SU-DHL-6 (cell line): ENCODE measurements around the gene PI16.

Experiments
- H2AFZ ChIP-seq: fragments of 200-600 bp; sonication (generic); 2 replicates; pipeline ENCODE4 v1.6.1; 2014; ENCODE audit warnings: low read depth, mild to moderate bottlenecking, moderate library complexity, mixed read lengths, antibody characterized with exemption, low read length; ENCODE audit not compliant: severe bottlenecking
- H3F3A ChIP-seq: fragments of 200-600 bp; shearing (Covaris generic); 2 replicates; pipeline ENCODE4 v1.6.0; 2016; ENCODE audit warnings: antibody characterized with exemption, mild to moderate bottlenecking; ENCODE audit not compliant: insufficient read depth
- H3K27ac ChIP-seq: fragments of 200-600 bp; sonication (generic); 2 replicates; pipeline ENCODE4 v1.5.1; 2016; ENCODE audit warnings: low read depth, mild to moderate bottlenecking, low read length, moderate library complexity, mixed read lengths
- H3K27me3 ChIP-seq: fragments of 200-600 bp; sonication (generic), shearing (Covaris generic); 2 replicates; pipeline ENCODE4 v1.6.0; 2014; ENCODE audit warnings: mild to moderate bottlenecking, low read length
- H3K36me3 ChIP-seq: fragments of 200-600 bp; sonication (generic); 2 replicates; pipeline ENCODE4 v1.6.1; 2014; ENCODE audit warnings: mild to moderate bottlenecking, low read length, mixed read lengths
- H3K4me2 ChIP-seq: fragments of 300-600, 200-600 bp; shearing (Covaris generic), sonication (generic); 2 replicates; pipeline ENCODE4 v1.6.0; 2014; ENCODE audit warnings: low read length, low read depth, mild to moderate bottlenecking; ENCODE audit not compliant: poor library complexity, severe bottlenecking
- H3K4me3 ChIP-seq: fragments of 200-600 bp; sonication (generic); 2 replicates; pipeline ENCODE4 v1.5.1; 2014; ENCODE audit warnings: antibody characterized with exemption, low read length, mild to moderate bottlenecking, mixed read lengths; ENCODE audit not compliant: insufficient read depth, poor library complexity, severe bottlenecking
- H3K79me2 ChIP-seq: fragments of 200-600 bp; sonication (generic); 2 replicates; pipeline ENCODE4 v1.6.1; 2014; ENCODE audit warnings: mild to moderate bottlenecking, low read length, moderate library complexity; ENCODE audit not compliant: insufficient read depth
- H3K9ac ChIP-seq: fragments of 200-600 bp; sonication (generic); 2 replicates; pipeline ENCODE4 v1.7.0; 2014; ENCODE audit warnings: mild to moderate bottlenecking, low read length
- H3K9me2 ChIP-seq: fragments of 200-600 bp; sonication (generic); replicated peaks from 2 replicates; pipeline ENCODE4 v1.6.1; 2014; ENCODE audit warnings: low read length; ENCODE audit not compliant: insufficient read depth
- H3K9me3 ChIP-seq: fragments of 200-600 bp; sonication (generic); 2 replicates; pipeline ENCODE4 v1.6.1; 2014; ENCODE audit warnings: low read length, mixed read lengths; ENCODE audit not compliant: insufficient read depth
- H4K20me1 ChIP-seq: fragments of 200-600 bp; sonication (generic); 2 replicates; pipeline ENCODE4 v1.6.1; 2014; ENCODE audit warnings: low read depth, mild to moderate bottlenecking, antibody characterized with exemption, low read length, moderate library complexity, mixed read lengths
- CTCF ChIP-seq: fragments of 200-600 bp; sonication (generic); IDR thresholded peaks from one replicate; pipeline ENCODE4 v1.5.1; 2017; ENCODE audit warnings: antibody characterized with exemption, mild to moderate bottlenecking, low read length, moderate library complexity; ENCODE audit not compliant: insufficient read depth, poor library complexity, severe bottlenecking
- EZH2phosphoT487 ChIP-seq: fragments of 200-600 bp; sonication (generic), shearing (Covaris generic); conservative IDR thresholded peaks from 2 replicates; pipeline ENCODE4 v1.6.1; 2018; ENCODE audit warnings: mild to moderate bottlenecking, antibody characterized with exemption, low read length, moderate library complexity, mixed read lengths

PI16 gene

GRCh38 chr6:36933519-36933918, 21.0 kb upstream of the PI16 start:
- Histone ChIP-seq H3K4me3 (no peak overlapping the region), H2AFZ (no peak overlapping the region), H3K9me3 (no peaks in the 10 kb centered on the region), H3K79me2 (no peaks in the 10 kb centered on the region), H3K4me2 (no peak overlapping the region), H3K9me2 (no peaks in the 10 kb centered on the region), H3K27ac (no peak overlapping the region), H3F3A (no peaks in the 10 kb centered on the region), H4K20me1 (no peaks in the 10 kb centered on the region), H3K9ac (no peak overlapping the region), H3K36me3 (no peaks in the 10 kb centered on the region), H3K27me3 (no peaks in the 10 kb centered on the region)
- TF ChIP-seq EZH2phosphoT487 (no peak), CTCF (no peak)

GRCh38 chr6:36934901-36935300, 19.6 kb upstream of the PI16 start:
- Histone ChIP-seq H3K27me3 (no peaks in the 10 kb centered on the region), H3K4me3 (no peak overlapping the region), H3K36me3 (no peaks in the 10 kb centered on the region), H3K9me2 (no peaks in the 10 kb centered on the region), H3K27ac (no peak overlapping the region), H3K79me2 (no peaks in the 10 kb centered on the region), H3K9ac (no peak overlapping the region), H3F3A (no peaks in the 10 kb centered on the region), H4K20me1 (no peaks in the 10 kb centered on the region), H3K4me2 (no peak overlapping the region), H3K9me3 (no peaks in the 10 kb centered on the region), H2AFZ (no peak overlapping the region)
- TF ChIP-seq CTCF (no peak), EZH2phosphoT487 (no peak)

GRCh38 chr6:36936824-36937223, 17.7 kb upstream of the PI16 start:
- Histone ChIP-seq H3K27ac (no peak overlapping the region), H4K20me1 (no peaks in the 10 kb centered on the region), H2AFZ (no peak overlapping the region), H3K79me2 (no peaks in the 10 kb centered on the region), H3K27me3 (no peaks in the 10 kb centered on the region), H3K9me3 (no peaks in the 10 kb centered on the region), H3K4me2 (no peak overlapping the region), H3K9me2 (no peaks in the 10 kb centered on the region), H3K9ac (no peak overlapping the region), H3K4me3 (no peak overlapping the region), H3K36me3 (no peaks in the 10 kb centered on the region), H3F3A (no peaks in the 10 kb centered on the region)
- TF ChIP-seq EZH2phosphoT487 (no peak), CTCF (no peak)

GRCh38 chr6:36937896-36938295, 16.6 kb upstream of the PI16 start:
- TF ChIP-seq CTCF (no peak), EZH2phosphoT487 (no peak)
- no peaks in the 10 kb centered on the region for H3K36me3 ChIP-seq
- no peak overlapping the region for H3K27ac ChIP-seq
- no peaks in the 10 kb centered on the region for H4K20me1 ChIP-seq
- no peak overlapping the region for H3K4me3 ChIP-seq
- H3K9ac ChIP-seq = no peak overlapping the region
- H3F3A ChIP-seq = no peaks in the 10 kb centered on the region
- H3K79me2 ChIP-seq = no peaks in the 10 kb centered on the region
- no peaks in the 10 kb centered on the region for H3K9me2 ChIP-seq
- no peaks in the 10 kb centered on the region for H3K9me3 ChIP-seq
- no peak overlapping the region for H3K4me2 ChIP-seq
- no peaks in the 10 kb centered on the region for H3K27me3 ChIP-seq
- H2AFZ ChIP-seq = no peak overlapping the region
